ENCODE results near the gene CACNA1S. TPM values are rescaled to one million over a fixed set of nuclear protein-coding genes. Genes with fewer than 3 reads are reported as not detected.

CACNA1S gene
- total and polyA plus RNA-seq, 2 of the 13 experiments (the other 11 are each of a cell fraction or from before 2014, with no cell fraction given): not detected

GRCh38 chr1:201155354-201155753 is 43.1 kb upstream of the CACNA1S start:
- ChIA-PET CTCF (ENCODE audit: low intra/inter-chr PET ratio, low total read pairs) (no interaction called here), POLR2A (interaction anchor here (3.9 kb wide), 1 partner anchor 15 kb away, joined by 30 read pairs; no protein-coding TSS in a partner anchor)
- H3K36me3 ChIP-seq (replicated peaks in 1 of 2; ENCODE audit: control insufficient read depth in 1 of 2, insufficient read depth in 2 of 2, low read length in 2 of 2): peaks cover 2 to 17% of the 10 kb centered on the region in 2 experiments; a peak in 2 of 5 replicates
- H3K4me3 ChIP-seq (replicated peaks in 1 of 3; ENCODE audit: insufficient read depth in 1 of 3, low read depth in 2 of 3, low read length in 3 of 3): no peak overlapping the region
- in situ Hi-C loops (cut with HindIII; ENCODE audit: extremely low pct_ligation_motif_present, low pct_unique_long_range_greater_than_20kb): no loop called here
- H3K79me2 ChIP-seq (ENCODE audit: insufficient read depth, low read length): peaks cover 10% of the 10 kb centered on the region
- ATAC-seq (no peak), FAIRE-seq (no peak), DNase-seq (ENCODE audit: low spot score) (no peak)
- H3K9ac ChIP-seq (ENCODE audit: insufficient read depth, low read depth, low read length): no peak overlapping the region
- no peaks in the 10 kb centered on the region; a peak in 1 of 5 replicates for H3K27me3 ChIP-seq (ENCODE audit: control insufficient read depth in 1 of 2, insufficient read depth in 2 of 2, low read length in 2 of 2)
- intact Hi-C loops (cut with micrococcal nuclease; ENCODE audit: unreplicated experiment): no loop called here
- no TSS peak for BruUV-seq (replicated peaks)
- 60% methylated on average over 2 of the region's 2 CpGs for WGBS (ENCODE audit: low lambda C conversion rate)
- no peak overlapping the region for H2AFZ ChIP-seq (ENCODE audit: low read length)
- peaks cover 19% of the 10 kb centered on the region for H3K4me1 ChIP-seq (ENCODE audit: insufficient read depth, low read length)
- no peak overlapping the region for H3K27ac ChIP-seq (ENCODE audit: extremely low read length, insufficient read depth, low read length)
- H4K20me1 ChIP-seq (ENCODE audit: insufficient read depth, low read length): no peaks in the 10 kb centered on the region
- no peak overlapping the region for H3K4me2 ChIP-seq (ENCODE audit: low read depth, low read length)
- H3K9me3 ChIP-seq (ENCODE audit: low read length): no peaks in the 10 kb centered on the region
- no peak for TF ChIP-seq ARID2 (CRISPR knock-in tag; IDR thresholded peaks at IDR 0.05; ENCODE audit: borderline replicate concordance)
- no peak for TF ChIP-seq REPIN1 (CRISPR knock-in tag; IDR thresholded peaks at IDR 0.05; ENCODE audit: borderline replicate concordance, low read depth)
- no peak for TF ChIP-seq KLF13 (CRISPR knock-in tag; IDR thresholded peaks at IDR 0.05)
- TF ChIP-seq SIN3B (IDR thresholded peaks at IDR 0.05; ENCODE audit: low read length): no peak
- TF ChIP-seq, protein P1, sequence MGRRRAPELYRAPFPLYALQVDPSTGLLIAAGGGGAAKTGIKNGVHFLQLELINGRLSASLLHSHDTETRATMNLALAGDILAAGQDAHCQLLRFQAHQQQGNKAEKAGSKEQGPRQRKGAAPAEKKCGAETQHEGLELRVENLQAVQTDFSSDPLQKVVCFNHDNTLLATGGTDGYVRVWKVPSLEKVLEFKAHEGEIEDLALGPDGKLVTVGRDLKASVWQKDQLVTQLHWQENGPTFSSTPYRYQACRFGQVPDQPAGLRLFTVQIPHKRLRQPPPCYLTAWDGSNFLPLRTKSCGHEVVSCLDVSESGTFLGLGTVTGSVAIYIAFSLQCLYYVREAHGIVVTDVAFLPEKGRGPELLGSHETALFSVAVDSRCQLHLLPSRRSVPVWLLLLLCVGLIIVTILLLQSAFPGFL (CRISPR knock-in tag; IDR thresholded peaks at IDR 0.05): no peak
- no peak for TF ChIP-seq ZNF407 (CRISPR knock-in tag; IDR thresholded peaks at IDR 0.05; ENCODE audit: not compliant biosample characterization)
- no peak for TF ChIP-seq CENPT (CRISPR knock-in tag; IDR thresholded peaks at IDR 0.05; ENCODE audit: low read depth)
- TF ChIP-seq JDP2 (CRISPR knock-in tag; IDR thresholded peaks at IDR 0.05; ENCODE audit: borderline replicate concordance): no peak
- no peak for TF ChIP-seq KLF15 (CRISPR knock-in tag; IDR thresholded peaks at IDR 0.05; ENCODE audit: borderline replicate concordance)
- TF ChIP-seq PAX8 (CRISPR knock-in tag; IDR thresholded peaks at IDR 0.05; ENCODE audit: borderline replicate concordance): no peak
- TF ChIP-seq SMC3 (IDR thresholded peaks at IDR 0.05; ENCODE audit: low read length): no peak
- TF ChIP-seq SSRP1 (CRISPR knock-in tag; IDR thresholded peaks at IDR 0.05): no peak
- TF ChIP-seq ZNF34 (CRISPR knock-in tag; IDR thresholded peaks at IDR 0.05; ENCODE audit: borderline replicate concordance): no peak
- TF ChIP-seq TAF15 (IDR thresholded peaks at IDR 0.05; ENCODE audit: low read depth, low read length, poor library complexity, severe bottlenecking): no peak
- TF ChIP-seq, protein P2, sequence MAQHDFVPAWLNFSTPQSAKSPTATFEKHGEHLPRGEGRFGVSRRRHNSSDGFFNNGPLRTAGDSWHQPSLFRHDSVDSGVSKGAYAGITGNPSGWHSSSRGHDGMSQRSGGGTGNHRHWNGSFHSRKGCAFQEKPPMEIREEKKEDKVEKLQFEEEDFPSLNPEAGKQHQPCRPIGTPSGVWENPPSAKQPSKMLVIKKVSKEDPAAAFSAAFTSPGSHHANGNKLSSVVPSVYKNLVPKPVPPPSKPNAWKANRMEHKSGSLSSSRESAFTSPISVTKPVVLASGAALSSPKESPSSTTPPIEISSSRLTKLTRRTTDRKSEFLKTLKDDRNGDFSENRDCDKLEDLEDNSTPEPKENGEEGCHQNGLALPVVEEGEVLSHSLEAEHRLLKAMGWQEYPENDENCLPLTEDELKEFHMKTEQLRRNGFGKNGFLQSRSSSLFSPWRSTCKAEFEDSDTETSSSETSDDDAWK (CRISPR knock-in tag; IDR thresholded peaks at IDR 0.05): no peak
